Dendritic cell treated with granulocyte-macrophage colony-stimulating factor and Interleukin-4, amounts not matched to agents 40 ng/mL and 50 ng/mL, for 4 days (primary cell): ENCODE data around the gene OLFML1.
"Not testable (repeated sequence)": the region's sequence is repeated elsewhere in the genome, so short reads cannot be mapped to it uniquely, and the experiment has no call there.

ENCODE experiments used
- H3K27ac Mint-ChIP-seq: one replicate; pipeline ENCODE4 v1.8.0; 2022; ENCODE audit warnings: mild to moderate bottlenecking, mixed read lengths
- H3K27me3 Mint-ChIP-seq: one replicate; pipeline ENCODE4 v1.8.0; 2022; ENCODE audit warnings: mild to moderate bottlenecking, mixed read lengths
- H3K36me3 Mint-ChIP-seq: one replicate; pipeline ENCODE4 v1.8.0; 2022; ENCODE audit warnings: low read depth, mixed read lengths
- H3K4me1 Mint-ChIP-seq: one replicate; pipeline ENCODE4 v1.8.0; 2022; ENCODE audit warnings: low read depth, mixed read lengths
- H3K4me3 Mint-ChIP-seq: one replicate; pipeline ENCODE4 v1.8.0; 2022; ENCODE audit warnings: mild to moderate bottlenecking, moderate library complexity, mixed read lengths
- H3K9me3 Mint-ChIP-seq: one replicate; pipeline ENCODE4 v1.8.0; 2022; ENCODE audit warnings: mixed read lengths
- intact Hi-C: fragments of 100-400 bp; cut with micrococcal nuclease; formaldehyde crosslinking; loops from one replicate; pipeline ENCODE4 v1.15.0; 2022

OLFML1 gene

GRCh38 chr11:7511401-7511800 is 26.1 kb downstream of the OLFML1 start:
- no peaks in the 10 kb centered on the region for H3K27me3 Mint-ChIP-seq
- H3K27ac Mint-ChIP-seq: no peak overlapping the region
- H3K36me3 Mint-ChIP-seq: peaks cover 13% of the 10 kb centered on the region
- no peak overlapping the region for H3K4me3 Mint-ChIP-seq
- no peaks in the 10 kb centered on the region for H3K9me3 Mint-ChIP-seq
- H3K4me1 Mint-ChIP-seq: peaks cover 29% of the 10 kb centered on the region
- intact Hi-C loops: loop anchor here (5.0 kb wide), 1 partner anchor 41 kb away; no protein-coding TSS in a partner anchor

- peak overlapping the region; percentile 86 for H3K4me3 Mint-ChIP-seq
- H3K27me3 Mint-ChIP-seq: no peaks in the 10 kb centered on the region
- intact Hi-C loops: loop anchor here (1.0 to 5.0 kb wide), 2 partner anchors 11 to 40 kb away; no protein-coding TSS in a partner anchor
- no peaks in the 10 kb centered on the region for H3K9me3 Mint-ChIP-seq
- no peak overlapping the region for H3K27ac Mint-ChIP-seq
- peaks cover 23% of the 10 kb centered on the region for H3K4me1 Mint-ChIP-seq
- peaks cover 19% of the 10 kb centered on the region for H3K36me3 Mint-ChIP-seq
Measured at GRCh38 chr11:7512525-7513233, 27.4 kb downstream of the OLFML1 start.

GRCh38 chr11:7513234-7514098 is 28.2 kb downstream of the OLFML1 start, which contains the start of gene PPFIBP2:
PPFIBP2 (plus strand) TSS chr11:7513999; CDS start chr11:7549476, 35,477 bp downstream.
- Mint-ChIP-seq H3K27ac (no peak within 1 kb of the TSS), H3K36me3 (peaks cover 27% of the 10 kb centered on the region), H3K27me3 (no peaks in the 10 kb centered on the region), H3K9me3 (no peaks in the 10 kb centered on the region), H3K4me3 (peak within 1 kb of the TSS; percentile 86), H3K4me1 (peaks cover 23% of the 10 kb centered on the region)
- intact Hi-C loops: loop anchor here (1.0 to 5.0 kb wide), 2 partner anchors 10 to 39 kb away; no protein-coding TSS in a partner anchor

- intact Hi-C loops: loop anchor here (5.0 kb wide), 1 partner anchor 38 kb away; no protein-coding TSS in a partner anchor
- H3K9me3 Mint-ChIP-seq: no peaks in the 10 kb centered on the region
- no peaks in the 10 kb centered on the region for H3K27me3 Mint-ChIP-seq
- H3K36me3 Mint-ChIP-seq: peaks cover 34% of the 10 kb centered on the region
- H3K27ac Mint-ChIP-seq: no peak overlapping the region
- H3K4me1 Mint-ChIP-seq: peaks cover 23% of the 10 kb centered on the region
- H3K4me3 Mint-ChIP-seq: peak overlapping the region; percentile 86
Measured at GRCh38 chr11:7514099-7514591, 28.8 kb downstream of the OLFML1 start.

GRCh38 chr11:7515447-7515886 is 30.2 kb downstream of the OLFML1 start:
- no peak overlapping the region for H3K27ac Mint-ChIP-seq
- no peaks in the 10 kb centered on the region for H3K27me3 Mint-ChIP-seq
- intact Hi-C loops: no loop called here

GRCh38 chr11:7516475-7516874 is 31.2 kb downstream of the OLFML1 start:
- Mint-ChIP-seq H3K9me3 (no peaks in the 10 kb centered on the region), H3K27ac (no peak overlapping the region), H3K4me1 (peaks cover 17% of the 10 kb centered on the region), H3K36me3 (peaks cover 37% of the 10 kb centered on the region), H3K27me3 (no peaks in the 10 kb centered on the region), H3K4me3 (peak overlapping the region; percentile 66)
- intact Hi-C loops: no loop called here

More at GRCh38 chr11:7515447-7515886, 30.2 kb downstream of the OLFML1 start:
- Mint-ChIP-seq H3K9me3 (no peaks in the 10 kb centered on the region), H3K36me3 (peaks cover 37% of the 10 kb centered on the region), H3K4me1 (peaks cover 23% of the 10 kb centered on the region), H3K4me3 (peak overlapping the region; percentile 66)

- intact Hi-C loops, H3K4me1 Mint-ChIP-seq, H3K9me3 Mint-ChIP-seq, H3K4me3 Mint-ChIP-seq, H3K27ac Mint-ChIP-seq, H3K27me3 Mint-ChIP-seq: not testable (repeated sequence)
- H3K36me3 Mint-ChIP-seq: peaks cover 37% of the 10 kb centered on the region
Measured at GRCh38 chr11:7517743-7518142, 32.4 kb downstream of the OLFML1 start.

- Mint-ChIP-seq H3K27ac (no peak overlapping the region), H3K4me3 (no peak overlapping the region), H3K36me3 (peaks cover 28% of the 10 kb centered on the region), H3K27me3 (no peaks in the 10 kb centered on the region), H3K4me1 (no peaks in the 10 kb centered on the region), H3K9me3 (no peaks in the 10 kb centered on the region)
- intact Hi-C loops: no loop called here
Measured at GRCh38 chr11:7518811-7519562, 33.7 kb downstream of the OLFML1 start.

GRCh38 chr11:7520011-7520942 is 35.0 kb downstream of the OLFML1 start:
- Mint-ChIP-seq H3K27ac (no peak overlapping the region), H3K4me3 (peak overlapping the region; percentile 36), H3K27me3 (no peaks in the 10 kb centered on the region), H3K36me3 (peaks cover 27% of the 10 kb centered on the region), H3K9me3 (no peaks in the 10 kb centered on the region), H3K4me1 (no peaks in the 10 kb centered on the region)
- intact Hi-C loops: no loop called here

GRCh38 chr11:7520981-7521487 is 35.7 kb downstream of the OLFML1 start:
- Mint-ChIP-seq H3K36me3 (peaks cover 31% of the 10 kb centered on the region), H3K27ac (no peak overlapping the region), H3K9me3 (no peaks in the 10 kb centered on the region), H3K27me3 (no peaks in the 10 kb centered on the region), H3K4me3 (no peak overlapping the region), H3K4me1 (no peaks in the 10 kb centered on the region)
- intact Hi-C loops: no loop called here

- intact Hi-C loops: no loop called here
- Mint-ChIP-seq H3K4me1 (no peaks in the 10 kb centered on the region), H3K27ac (no peak overlapping the region), H3K36me3 (peaks cover 34% of the 10 kb centered on the region), H3K27me3 (no peaks in the 10 kb centered on the region), H3K4me3 (no peak overlapping the region), H3K9me3 (no peaks in the 10 kb centered on the region)
Measured at GRCh38 chr11:7522121-7522520, 36.8 kb downstream of the OLFML1 start.

GRCh38 chr11:7522546-7522945 is 37.2 kb downstream of the OLFML1 start:
- Mint-ChIP-seq H3K27ac (no peak overlapping the region), H3K4me3 (peak overlapping the region; percentile 37)
- intact Hi-C loops: no loop called here

More at GRCh38 chr11:7522546-7522945, 37.2 kb downstream of the OLFML1 start:
- Mint-ChIP-seq H3K36me3 (peaks cover 33% of the 10 kb centered on the region), H3K4me1 (no peaks in the 10 kb centered on the region), H3K9me3 (no peaks in the 10 kb centered on the region), H3K27me3 (no peaks in the 10 kb centered on the region)
